Right cardiac atrium (tissue), 5 donors: Measurements from ENCODE around the gene CDK6. TPM values are rescaled to one million over a fixed set of nuclear protein-coding genes. Genes with fewer than 3 reads are reported as not detected.
A peak's percentile ranks its signal among the peaks of the same experiment; 100 is the strongest.
"Not testable (repeated sequence)": the region's sequence is repeated elsewhere in the genome, so short reads cannot be mapped to it uniquely, and the experiment has no call there.

ENCODE experiments used
- ATAC-seq, 2 donors: fragments of 200-7000 bp; cut with Tn5 transposase; one replicate each; pipeline versions ENCODE4 v1.8.0 to v1.9.1; 2020; ENCODE audit warnings: moderate library complexity in 2 of 2, mild to moderate bottlenecking in 1 of 2
- DNase-seq, 3 donors: peaks; one replicate each; pipeline ENCODE4 v3.0.0-alpha.2; 2020
- H3K27ac ChIP-seq: one replicate; pipeline ENCODE4 v1.5.1; 2013; ENCODE audit warnings: mild to moderate bottlenecking, low read length, control low read depth, moderate library complexity
- H3K27me3 ChIP-seq: one replicate; pipeline ENCODE4 v1.6.1; 2013; ENCODE audit not compliant: control insufficient read depth, insufficient read depth
- H3K4me1 ChIP-seq: one replicate; pipeline ENCODE4 v1.6.1; 2013; ENCODE audit warnings: low read length; ENCODE audit not compliant: control insufficient read depth, insufficient read depth
- H3K4me3 ChIP-seq: one replicate; pipeline ENCODE4 v1.5.1; 2013; ENCODE audit warnings: low read length, control low read depth
- H3K9me3 ChIP-seq: one replicate; pipeline ENCODE4 v1.6.1; 2013; ENCODE audit warnings: low read length; ENCODE audit not compliant: control insufficient read depth
- WGBS: extraction: QIAGEN DNeasy Blood & Tissue Kit; methylation state at CpG from one replicate; pipeline ENCODE4 v1.1.7; 2013; 5-methylcytosine and 5-hydroxymethylcytosine counted together
- intact Hi-C, 4 donors: fragments of 100-400 bp; cut with DNase I; formaldehyde crosslinking; loops; one replicate each; pipeline versions ENCODE4 v1.11.0 to v1.14.0; 2022 to 2023
- polyA plus RNA-seq: library from polyadenylated mRNA; stranded (reverse); fragments of 200-250 nt; gene quantifications from one replicate; pipeline ENCODE4 v1.2.3, GENCODE V29; 2013
- total RNA-seq, 4 donors: library from RNA; stranded (reverse); fragmentation: NEBNext Ultra II Directional; extraction: Animal tissue kit (Norgen Biotek cat#: 25700); gene quantifications; one replicate each; pipeline ENCODE4 v1.2.1, GENCODE V29; 2021
- donor health status: healthy with polysubstance abuse.
- donor health status: DM: no; HTN: yes; CAD: no.
- donor health status: DM: no; HTN: no; CAD: no.
- donor health status: DM: no; HTN: yes; CAD: no; lungs with severe emphysema.
- donor health status: DM: yes; HTN: yes; CAD: no.

CDK6 gene
- total and polyA plus RNA-seq, 5 donors, result 1.8 to 9.7 (median 9.0) TPM

GRCh38 chr7:92757311-92757910, 79.0 kb downstream of the CDK6 start:
- intact Hi-C loops, ATAC-seq: not testable (repeated sequence)
- 85% methylated on average over 3 of the region's 3 CpGs for WGBS

GRCh38 chr7:92755680-92756079, 80.7 kb downstream of the CDK6 start:
- Histone ChIP-seq H3K27me3 (no peaks in the 10 kb centered on the region), H3K4me1 (no peaks in the 10 kb centered on the region), H3K9me3 (no peaks in the 10 kb centered on the region), H3K4me3 (no peak overlapping the region), H3K27ac (no peak overlapping the region)
- DNase-seq (no peak), ATAC-seq (no peak)
- intact Hi-C loops, result no loop called here
- WGBS, result 76% methylated on average over 4 of the region's 4 CpGs

More at GRCh38 chr7:92757311-92757910, 79.0 kb downstream of the CDK6 start:
- H3K4me3 ChIP-seq, H3K27me3 ChIP-seq, H3K9me3 ChIP-seq, H3K4me1 ChIP-seq, DNase-seq, H3K27ac ChIP-seq: not testable (repeated sequence)

- Histone ChIP-seq H3K4me1 (no peaks in the 10 kb centered on the region), H3K27ac (no peak overlapping the region), H3K27me3 (no peaks in the 10 kb centered on the region), H3K4me3 (no peak overlapping the region), H3K9me3 (no peaks in the 10 kb centered on the region)
- WGBS, result 70% methylated on average over 9 of the region's 9 CpGs
- intact Hi-C loops, result no loop called here
- DNase-seq, result peak in 1 of 3 donors; percentile 37
- ATAC-seq, result no peak
Measured at GRCh38 chr7:92754919-92755581, 81.3 kb downstream of the CDK6 start.

- no peak for DNase-seq
- H3K27me3 ChIP-seq, result no peaks in the 10 kb centered on the region
- no peak overlapping the region for H3K4me3 ChIP-seq
- intact Hi-C loops, result no loop called here
- no peak for ATAC-seq
- H3K27ac ChIP-seq, result no peak overlapping the region
- WGBS, result 91% methylated on average over 3 of the region's 3 CpGs
- H3K9me3 ChIP-seq, result no peaks in the 10 kb centered on the region
- no peaks in the 10 kb centered on the region for H3K4me1 ChIP-seq
Measured at GRCh38 chr7:92753614-92754013, 82.8 kb downstream of the CDK6 start.

GRCh38 chr7:92751902-92752901, 84.2 kb downstream of the CDK6 start:
- Histone ChIP-seq H3K4me1 (no peaks in the 10 kb centered on the region), H3K4me3 (no peak overlapping the region), H3K27me3 (no peaks in the 10 kb centered on the region), H3K27ac (no peak overlapping the region), H3K9me3 (no peaks in the 10 kb centered on the region)
- ATAC-seq (peak in 1 of 2 donors; percentile 52), DNase-seq (no peak)
- 79% methylated on average over 4 of the region's 4 CpGs for WGBS
- intact Hi-C loops, result no loop called here

- H3K4me3 ChIP-seq, result no peak overlapping the region
- intact Hi-C loops, result no loop called here
- 92% methylated on average over 6 of the region's 6 CpGs for WGBS
- no peaks in the 10 kb centered on the region for H3K9me3 ChIP-seq
- no peak overlapping the region for H3K27ac ChIP-seq
- no peak for ATAC-seq
- no peak for DNase-seq
- no peaks in the 10 kb centered on the region for H3K27me3 ChIP-seq
- no peaks in the 10 kb centered on the region for H3K4me1 ChIP-seq
Measured at GRCh38 chr7:92750946-92751345, 85.4 kb downstream of the CDK6 start.

- Histone ChIP-seq H3K4me3 (no peak overlapping the region), H3K27ac (no peak overlapping the region), H3K9me3 (no peaks in the 10 kb centered on the region), H3K4me1 (no peaks in the 10 kb centered on the region), H3K27me3 (no peaks in the 10 kb centered on the region)
- no peak for DNase-seq
- ATAC-seq, result no peak
- intact Hi-C loops, result no loop called here
- WGBS, result 95% methylated on average over 4 of the region's 4 CpGs
Measured at GRCh38 chr7:92750447-92750839, 85.9 kb downstream of the CDK6 start.

GRCh38 chr7:92749832-92750446, 86.4 kb downstream of the CDK6 start:
- Histone ChIP-seq H3K4me1 (no peaks in the 10 kb centered on the region), H3K27ac (no peak overlapping the region), H3K9me3 (no peaks in the 10 kb centered on the region), H3K4me3 (no peak overlapping the region), H3K27me3 (no peaks in the 10 kb centered on the region)
- DNase-seq, result no peak
- 85% methylated on average over 2 of the region's 2 CpGs for WGBS
- no peak for ATAC-seq
- intact Hi-C loops, result no loop called here

- Histone ChIP-seq H3K4me3 (no peak overlapping the region), H3K27me3 (no peaks in the 10 kb centered on the region), H3K27ac (no peak overlapping the region), H3K9me3 (no peaks in the 10 kb centered on the region), H3K4me1 (no peaks in the 10 kb centered on the region)
- intact Hi-C loops, result no loop called here
- ATAC-seq, result no peak
- DNase-seq, result no peak
Measured at GRCh38 chr7:92749327-92749755, 87.0 kb downstream of the CDK6 start.

- H3K9me3 ChIP-seq, result no peaks in the 10 kb centered on the region
- no peak overlapping the region for H3K4me3 ChIP-seq
- DNase-seq, result no peak
- no peaks in the 10 kb centered on the region for H3K4me1 ChIP-seq
- H3K27me3 ChIP-seq, result no peaks in the 10 kb centered on the region
- no peak overlapping the region for H3K27ac ChIP-seq
- ATAC-seq, result no peak
- intact Hi-C loops, result no loop called here
Measured at GRCh38 chr7:92748495-92748894, 87.9 kb downstream of the CDK6 start.
